Measurements from ENCODE around the gene TLCD2. TPM values are rescaled to one million over a fixed set of nuclear protein-coding genes. Genes with fewer than 3 reads are reported as not detected.
A peak's percentile ranks its signal among the peaks of the same experiment; 100 is the strongest.

TLCD2 gene
- total and polyA plus RNA-seq, 12 donors: 0.96 to 6.0 (median 1.9) TPM

DNA sequence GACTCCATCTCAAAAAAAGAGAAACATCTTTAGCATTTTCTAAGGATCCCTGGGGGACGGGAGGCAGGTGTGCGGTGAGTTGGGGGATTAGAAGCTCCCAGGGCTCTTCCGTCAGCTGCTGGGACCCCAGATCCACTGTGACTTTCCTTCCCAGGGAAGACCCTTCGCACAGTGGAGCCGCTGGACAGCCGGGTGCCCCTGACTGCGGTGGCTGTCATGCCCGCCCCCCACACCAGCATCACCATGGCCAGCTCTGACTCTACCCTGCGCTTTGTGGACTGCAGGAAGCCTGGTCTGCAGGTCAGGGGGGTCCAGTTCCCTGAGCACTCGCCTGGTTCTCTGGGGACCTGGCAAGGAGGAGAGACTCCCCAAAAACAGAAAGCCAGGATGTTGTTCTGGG, 25.2 kb upstream of the TLCD2 start:
- intact Hi-C loops (cut with DNase I): loop anchor here in 1 of 10 donors (10.0 kb wide), 1 partner anchor 129 kb away; no protein-coding TSS in a partner anchor
- 95 to 98% methylated on average over 10 of the region's 10 CpGs for WGBS, 2 donors

GRCh38 chr17:1733759-1734158, 23.6 kb upstream of the TLCD2 start:
- TF ChIP-seq, protein P1, sequence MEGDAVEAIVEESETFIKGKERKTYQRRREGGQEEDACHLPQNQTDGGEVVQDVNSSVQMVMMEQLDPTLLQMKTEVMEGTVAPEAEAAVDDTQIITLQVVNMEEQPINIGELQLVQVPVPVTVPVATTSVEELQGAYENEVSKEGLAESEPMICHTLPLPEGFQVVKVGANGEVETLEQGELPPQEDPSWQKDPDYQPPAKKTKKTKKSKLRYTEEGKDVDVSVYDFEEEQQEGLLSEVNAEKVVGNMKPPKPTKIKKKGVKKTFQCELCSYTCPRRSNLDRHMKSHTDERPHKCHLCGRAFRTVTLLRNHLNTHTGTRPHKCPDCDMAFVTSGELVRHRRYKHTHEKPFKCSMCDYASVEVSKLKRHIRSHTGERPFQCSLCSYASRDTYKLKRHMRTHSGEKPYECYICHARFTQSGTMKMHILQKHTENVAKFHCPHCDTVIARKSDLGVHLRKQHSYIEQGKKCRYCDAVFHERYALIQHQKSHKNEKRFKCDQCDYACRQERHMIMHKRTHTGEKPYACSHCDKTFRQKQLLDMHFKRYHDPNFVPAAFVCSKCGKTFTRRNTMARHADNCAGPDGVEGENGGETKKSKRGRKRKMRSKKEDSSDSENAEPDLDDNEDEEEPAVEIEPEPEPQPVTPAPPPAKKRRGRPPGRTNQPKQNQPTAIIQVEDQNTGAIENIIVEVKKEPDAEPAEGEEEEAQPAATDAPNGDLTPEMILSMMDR (IDR thresholded peaks at IDR 0.05): no peak
- WGBS, 2 donors: 95 to 96% methylated on average over 38 of the region's 38 CpGs
- Histone ChIP-seq H3K36me3 (peaks cover 0 to 92% (median 10%) of the 10 kb centered on the region in 9 donors), H3K9me3 (no peaks in the 10 kb centered on the region), H3K27ac (no peak overlapping the region), H3K4me3 (no peak overlapping the region), H3K27me3 (no peaks in the 10 kb centered on the region), H3K4me1 (peaks cover 11 to 52% (median 33%) of the 10 kb centered on the region in 9 donors)
- no peak for ATAC-seq
- no peak for DNase-seq
- intact Hi-C loops (cut with DNase I): loop anchor here in 1 of 10 donors (10.0 kb wide), 1 partner anchor 131 kb away; no protein-coding TSS in a partner anchor

More for the DNA sequence above, 25.2 kb upstream of the TLCD2 start:
- Histone ChIP-seq H3K36me3 (peaks cover 0 to 76% (median 10%) of the 10 kb centered on the region in 9 donors), H3K27ac (peak overlapping the region in 1 of 10 donors; percentile 12), H3K4me3 (no peak overlapping the region), H3K27me3 (no peaks in the 10 kb centered on the region), H3K4me1 (peaks cover 11 to 35% (median 29%) of the 10 kb centered on the region in 9 donors), H3K9me3 (no peaks in the 10 kb centered on the region)
- no peak for ATAC-seq
- DNase-seq: no peak
- TF ChIP-seq, protein P1 (IDR thresholded peaks at IDR 0.05): no peak

DNA sequence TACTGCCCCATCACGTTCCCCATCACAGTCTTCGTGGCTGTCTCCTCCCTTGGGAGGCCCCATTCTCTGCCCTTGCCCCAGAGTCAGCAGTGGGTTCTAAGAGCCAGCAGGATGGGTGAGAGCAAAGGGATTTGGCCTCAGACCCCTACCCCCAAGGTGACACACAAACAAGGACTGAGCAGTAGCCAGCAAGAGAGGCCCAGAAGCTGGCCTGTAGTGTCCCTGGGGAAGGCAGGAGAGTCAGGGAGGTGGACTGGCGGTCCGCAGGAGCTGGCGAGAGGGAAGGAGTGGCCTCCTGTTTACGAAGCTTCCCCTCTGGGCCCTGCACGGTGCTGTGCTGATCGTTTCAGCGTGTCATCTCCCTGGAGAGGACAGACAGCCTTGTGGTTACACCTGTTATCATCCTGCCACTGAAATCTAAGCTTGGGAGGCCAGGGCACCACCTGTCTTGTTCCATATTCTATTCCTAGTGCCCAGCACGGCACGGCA, 22.7 kb upstream of the TLCD2 start:
- TF ChIP-seq, protein P1 (IDR thresholded peaks at IDR 0.05): no peak
- 66 to 83% methylated on average over 11 of the region's 11 CpGs for WGBS, 2 donors
- no peak for ATAC-seq
- Histone ChIP-seq H3K9me3 (no peaks in the 10 kb centered on the region), H3K27me3 (no peaks in the 10 kb centered on the region), H3K27ac (no peak overlapping the region), H3K4me1 (peaks cover 11 to 54% (median 29%) of the 10 kb centered on the region in 9 donors), H3K36me3 (peaks cover 0 to 96% (median 10%) of the 10 kb centered on the region in 9 donors), H3K4me3 (no peak overlapping the region)
- intact Hi-C loops (cut with DNase I): loop anchor here in 1 of 10 donors (10.0 kb wide), 1 partner anchor 132 kb away; no protein-coding TSS in a partner anchor
- DNase-seq: no peak

GRCh38 chr17:1732241-1732832, 22.2 kb upstream of the TLCD2 start:
- Histone ChIP-seq H3K4me3 (no peak overlapping the region), H3K4me1 (peaks cover 11 to 52% (median 25%) of the 10 kb centered on the region in 9 donors), H3K27me3 (no peaks in the 10 kb centered on the region), H3K9me3 (no peaks in the 10 kb centered on the region), H3K27ac (no peak overlapping the region), H3K36me3 (peaks cover 0 to 96% (median 11%) of the 10 kb centered on the region in 9 donors)
- DNase-seq (no peak), ATAC-seq (no peak)
- TF ChIP-seq, protein P1 (IDR thresholded peaks at IDR 0.05): no peak
- intact Hi-C loops (cut with DNase I): loop anchor here in 1 of 10 donors (10.0 kb wide), 1 partner anchor 132 kb away; no protein-coding TSS in a partner anchor
- WGBS, 2 donors: 93 to 95% methylated on average over 22 of the region's 22 CpGs
